ENCODE results near the gene CADPS. TPM values are rescaled to one million over a fixed set of nuclear protein-coding genes. Genes with fewer than 3 reads are reported as not detected.

Gene CADPS
- total RNA-seq, 1 experiment from 2014 or later = not detected

- Histone ChIP-seq H3K36me3 (ENCODE audit: control insufficient read depth, insufficient read depth, low read length) (no peaks in the 10 kb centered on the region), H3K9me3 (ENCODE audit: control insufficient read depth, insufficient read depth, low read depth, low read length) (no peaks in the 10 kb centered on the region), H3K4me1 (ENCODE audit: control insufficient read depth, insufficient read depth, low read length) (no peaks in the 10 kb centered on the region), H3K4me3 (ENCODE audit: low read depth in 2 of 2, low read length in 2 of 2) (no peak overlapping the region), H3K27ac (ENCODE audit: low read length) (no peak overlapping the region), H3K27me3 (ENCODE audit: control insufficient read depth, insufficient read depth, low read length) (no peaks in the 10 kb centered on the region)
- BruUV-seq (replicated peaks) = no TSS peak
- no peak for ATAC-seq
- in situ Hi-C loops (cut with HindIII; ENCODE audit: low pct_unique_long_range_greater_than_20kb, low sequenced_read_pairs) = no loop called here
- POLR2A ChIA-PET = no interaction called here
- no peak for TF ChIP-seq SIN3A (IDR thresholded peaks at IDR 0.05; ENCODE audit: borderline replicate concordance, insufficient read depth, low read depth, low read length)
- TF ChIP-seq POLR2AphosphoS5 (IDR thresholded peaks at IDR 0.05; ENCODE audit: low read depth, low read length) = no peak
- no peak for TF ChIP-seq TCF7L2 (IDR thresholded peaks at IDR 0.05; ENCODE audit: low read depth, low read length)
- no peak for TF ChIP-seq REST (IDR thresholded peaks at IDR 0.05; ENCODE audit: insufficient read depth in 1 of 2, low read depth in 2 of 2, low read length in 1 of 2)
- TF ChIP-seq CTCF (IDR thresholded peaks at IDR 0.05) = no peak
- intact Hi-C loops (cut with micrococcal nuclease; ENCODE audit: unreplicated experiment) = no loop called here
- CTCF ChIA-PET = no interaction called here
- no peak for DNase-seq (ENCODE audit: low read depth, low spot score)
Measured at GRCh38 chr3:62647711-62648110, 227.5 kb downstream of the CADPS start.

GRCh38 chr3:62644493-62644892 lies 230.7 kb downstream of the CADPS start:
- no peaks in the 10 kb centered on the region for H3K27me3 ChIP-seq (ENCODE audit: control insufficient read depth, insufficient read depth, low read length)
- ChIA-PET CTCF (no interaction called here), POLR2A (no interaction called here)
- DNase-seq (ENCODE audit: low read depth, low spot score) (no peak), ATAC-seq (no peak)
- TF ChIP-seq POLR2AphosphoS5 (IDR thresholded peaks at IDR 0.05; ENCODE audit: low read depth, low read length) = no peak
- TF ChIP-seq SIN3A (IDR thresholded peaks at IDR 0.05; ENCODE audit: borderline replicate concordance, insufficient read depth, low read depth, low read length) = no peak
- no peak for TF ChIP-seq REST (IDR thresholded peaks at IDR 0.05; ENCODE audit: insufficient read depth in 1 of 2, low read depth in 2 of 2, low read length in 1 of 2)
- TF ChIP-seq TCF7L2 (IDR thresholded peaks at IDR 0.05; ENCODE audit: low read depth, low read length) = no peak
- TF ChIP-seq CTCF (IDR thresholded peaks at IDR 0.05) = no peak
- no peak overlapping the region for H3K27ac ChIP-seq (ENCODE audit: low read length)
- BruUV-seq (replicated peaks) = no TSS peak
- H3K4me1 ChIP-seq (ENCODE audit: control insufficient read depth, insufficient read depth, low read length) = no peaks in the 10 kb centered on the region
- intact Hi-C loops (cut with micrococcal nuclease; ENCODE audit: unreplicated experiment) = no loop called here
- no peaks in the 10 kb centered on the region for H3K36me3 ChIP-seq (ENCODE audit: control insufficient read depth, insufficient read depth, low read length)
- in situ Hi-C loops (cut with HindIII; ENCODE audit: low pct_unique_long_range_greater_than_20kb, low sequenced_read_pairs) = no loop called here
- H3K4me3 ChIP-seq (ENCODE audit: low read depth in 2 of 2, low read length in 2 of 2) = no peak overlapping the region
- no peaks in the 10 kb centered on the region for H3K9me3 ChIP-seq (ENCODE audit: control insufficient read depth, insufficient read depth, low read depth, low read length)
